Endothelial cell of umbilical vein (primary cell): ENCODE data around the gene CNOT10. TPM values are rescaled to one million over a fixed set of nuclear protein-coding genes. Genes with fewer than 3 reads are reported as not detected.

Experiments used
- BruUV-seq: library from RNA; stranded (reverse); fragments of 400-500 nt; replicated peaks from 2 replicates; lab custom pipeline; 2021; lab: Mats Ljungman, UMichigan
- CTCF ChIA-PET: fragments of 300-600, 350-600 bp; sonication (Branson Sonifier 250); formaldehyde crosslinking; loops from one replicate; lab custom pipeline; 2021; ENCODE audit warnings: antibody characterized with exemption, inconsistent platforms; lab: Charles Lee
- POLR2A ChIA-PET: fragments of 300-600, 350-600 bp; sonication (Branson Sonifier 250); formaldehyde crosslinking; loops from one replicate; lab custom pipeline; 2021; ENCODE audit warnings: antibody characterized with exemption, inconsistent platforms; lab: Charles Lee
- DNase-seq: peaks from one replicate; pipeline ENCODE4 v3.0.0-alpha.2; 2011; ENCODE audit warnings: low read depth, low spot score
- FAIRE-seq: peaks from 2 replicates; lab custom pipeline; 2011; peaks lifted over from hg19 to GRCh38; lab: Jason Lieb, UNC
- H2AFZ ChIP-seq: 2 replicates; pipeline ENCODE4 v1.6.0; 2012; ENCODE audit warnings: low read depth, low read length, control low read depth, inconsistent platforms
- H3K27ac ChIP-seq: 2 replicates; pipeline ENCODE4 v1.5.1; 2011; ENCODE audit warnings: low read depth, mild to moderate bottlenecking, control low read depth, low read length, moderate library complexity; ENCODE audit not compliant: insufficient read depth
- H3K27me3 ChIP-seq, 2 experiments: 2 replicates each; pipeline versions ENCODE4 v1.6.0 to v1.6.1; 2011; ENCODE audit warnings: low read length in 2 of 2, mixed read lengths in 1 of 2; ENCODE audit not compliant: control insufficient read depth in 2 of 2, insufficient read depth in 2 of 2
- H3K36me3 ChIP-seq, 2 experiments: 2 replicates in 1 of 2; 3 replicates in 1 of 2; pipeline ENCODE4 v1.5.1; 2011; ENCODE audit warnings: low read length in 2 of 2, mild to moderate bottlenecking in 1 of 2, moderate library complexity in 1 of 2; ENCODE audit not compliant: control insufficient read depth in 2 of 2, insufficient read depth in 2 of 2; ENCODE audit errors: extremely low read depth in 1 of 2
- H3K4me1 ChIP-seq: 3 replicates; pipeline ENCODE4 v1.5.1; 2011; ENCODE audit warnings: mild to moderate bottlenecking, low read length; ENCODE audit not compliant: control insufficient read depth, insufficient read depth; ENCODE audit errors: extremely low read depth
- H3K4me2 ChIP-seq: 2 replicates; pipeline ENCODE4 v1.6.1; 2011; ENCODE audit warnings: low read length, control low read depth, mixed read lengths; ENCODE audit not compliant: insufficient read depth
- H3K4me3 ChIP-seq, 3 experiments: fragments of 200-600 bp in 1 of 3; sonication (generic), shearing (Covaris generic) in 1 of 3; replicated peaks in 1 of 3; 2 replicates each; pipeline ENCODE4 v1.5.1; 2011 to 2016; ENCODE audit warnings: control low read depth in 3 of 3, low read length in 3 of 3, mild to moderate bottlenecking in 2 of 3, inconsistent platforms in 1 of 3, low read depth in 1 of 3, moderate library complexity in 1 of 3; ENCODE audit not compliant: insufficient read depth in 1 of 3
- H3K79me2 ChIP-seq: 2 replicates; pipeline ENCODE4 v1.6.0; 2012; ENCODE audit warnings: low read length, inconsistent platforms; ENCODE audit not compliant: control insufficient read depth, insufficient read depth
- H3K9ac ChIP-seq: replicated peaks from 2 replicates; pipeline ENCODE3; 2011; ENCODE audit warnings: low read length, control low read depth; ENCODE audit not compliant: insufficient read depth; ENCODE audit errors: extremely low read depth
- H3K9me1 ChIP-seq: replicated peaks from 3 replicates; pipeline ENCODE4 v1.6.0; 2011; ENCODE audit warnings: mild to moderate bottlenecking, low read length; ENCODE audit not compliant: control insufficient read depth, insufficient read depth; ENCODE audit errors: extremely low read depth
- H3K9me3 ChIP-seq: replicated peaks from 2 replicates; pipeline ENCODE4 v1.5.1; 2012; ENCODE audit warnings: low read length, inconsistent platforms; ENCODE audit not compliant: control insufficient read depth, insufficient read depth
- H4K20me1 ChIP-seq: replicated peaks from 2 replicates; pipeline ENCODE3; 2011; ENCODE audit warnings: mild to moderate bottlenecking, low read length; ENCODE audit not compliant: control insufficient read depth, insufficient read depth; ENCODE audit errors: extremely low read depth
- EZH2 ChIP-seq: IDR thresholded peaks from 2 replicates; pipeline ENCODE4 v1.6.1; 2012; ENCODE audit warnings: borderline replicate concordance, low read depth, mild to moderate bottlenecking, moderate library complexity, low read length, inconsistent platforms; ENCODE audit not compliant: severe bottlenecking
- FOS ChIP-seq: IDR thresholded peaks from 2 replicates; pipeline ENCODE4 v1.6.1; 2011; ENCODE audit warnings: mild to moderate bottlenecking, low read length, moderate library complexity, borderline replicate concordance; ENCODE audit not compliant: insufficient read depth
- GATA2 ChIP-seq: IDR thresholded peaks from 2 replicates; pipeline ENCODE4 v1.7.0; 2011; ENCODE audit warnings: low read depth, mild to moderate bottlenecking, moderate library complexity, mixed read lengths, low read length; ENCODE audit not compliant: insufficient read length, insufficient read depth
- JUN ChIP-seq: IDR thresholded peaks from 2 replicates; pipeline ENCODE4 v1.6.1; 2011; ENCODE audit warnings: borderline replicate concordance, low read depth; ENCODE audit not compliant: insufficient read length, insufficient read depth
- MYC ChIP-seq: IDR thresholded peaks from one replicate; pipeline ENCODE4 v1.6.1; 2011; ENCODE audit warnings: mild to moderate bottlenecking, low read depth, low read length
- POLR2A ChIP-seq: IDR thresholded peaks from 2 replicates; pipeline ENCODE4 v1.6.1; 2012; ENCODE audit warnings: low read depth, mild to moderate bottlenecking, control low read depth, low read length
- POLR2AphosphoS5 ChIP-seq: IDR thresholded peaks from 2 replicates; pipeline ENCODE4 v1.6.1; 2012; ENCODE audit warnings: low read depth, mild to moderate bottlenecking, control low read depth, low read length, moderate library complexity; ENCODE audit not compliant: insufficient read depth
- dilution Hi-C: fragments of 300-500 bp; cut with MboI; formaldehyde crosslinking; loops from one replicate; pipeline ENCODE4 v1.15.0; 2019; ENCODE audit warnings: low sequenced_read_pairs; ENCODE audit not compliant: extremely low pct_ligation_motif_present
- intact Hi-C: fragments of 100-400 bp; cut with micrococcal nuclease; formaldehyde crosslinking; loops from one replicate; pipeline ENCODE4 v1.10.0; 2022
- polyA plus RNA-seq, 4 experiments: library from polyadenylated mRNA; depleted of rRNA in 3 of 4; stranded (reverse) in 3 of 4; unstranded in 1 of 4; fragments of >200 nt; gene quantifications; 2 replicates each; pipeline versions ENCODE4 v1.2.1 to v1.2.3, GENCODE V29; 2011 to 2012; ENCODE audit warnings: missing spikeins in 1 of 4
- total RNA-seq: library from RNA; stranded (reverse); gene quantifications from 2 replicates; pipeline ENCODE4 v1.2.3, GENCODE V29; 2021
- TF ChIP-seq, protein P1 (sequence below), 2 donors: IDR thresholded peaks; 1 replicate in 1 of 2; 2 replicates in 1 of 2; pipeline ENCODE4 v1.5.1; 2011; ENCODE audit warnings: low read length in 2 of 2, mild to moderate bottlenecking in 2 of 2, moderate library complexity in 2 of 2, control low read depth in 1 of 2, inconsistent platforms in 1 of 2, low read depth in 1 of 2; ENCODE audit not compliant: insufficient read depth in 1 of 2; ENCODE audit errors: extremely low read depth in 1 of 2
- TF ChIP-seq, protein P2 (sequence below): IDR thresholded peaks from 2 replicates; pipeline ENCODE4 v1.6.1; 2011; ENCODE audit not compliant: insufficient read depth, insufficient read length

The CNOT10 gene
- total and polyA plus RNA-seq, 2 donors (not counting 3 experiments of a cell fraction or from before 2014, with no cell fraction given), result 23.6 to 28.6 TPM

DNA sequence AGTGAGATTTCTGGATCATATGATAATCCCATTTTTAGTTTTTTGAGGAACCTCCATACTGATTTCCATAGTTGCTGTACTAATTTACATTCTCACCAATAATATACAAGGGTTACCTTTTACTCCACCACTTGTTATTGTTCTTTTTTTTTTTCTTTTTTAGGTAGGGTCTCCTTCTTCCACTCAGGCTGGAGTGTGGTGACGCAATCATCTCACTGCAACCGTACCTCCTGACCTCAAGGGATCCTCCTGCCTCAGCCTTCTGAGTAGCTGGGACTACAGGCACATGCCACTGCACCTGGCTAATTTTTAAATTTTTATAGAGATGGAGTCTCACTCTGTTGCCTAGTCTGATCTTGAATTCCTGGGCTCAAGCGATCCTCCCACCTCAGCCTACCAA is 24.4 kb upstream of the CNOT10 start:
- intact Hi-C loops (loop anchor here (5.0 kb wide), 1 partner anchor 268 kb away; the partner anchor contains the start of gene CMTM7), dilution Hi-C loops (no loop called here)
- H3K4me1 ChIP-seq, result no peaks in the 10 kb centered on the region
- H3K4me2 ChIP-seq, result no peak overlapping the region
- H3K9ac ChIP-seq, result no peak overlapping the region
- CTCF ChIA-PET, result no interaction called here
- H3K9me3 ChIP-seq, result no peaks in the 10 kb centered on the region
- no peak for DNase-seq
- POLR2A ChIA-PET, result no interaction called here
- no peaks in the 10 kb centered on the region for H3K79me2 ChIP-seq
- H3K27ac ChIP-seq, result no peak overlapping the region
- no peaks in the 10 kb centered on the region for H3K9me1 ChIP-seq
- no peaks in the 10 kb centered on the region for H4K20me1 ChIP-seq
- H3K27me3 ChIP-seq, result peaks cover 3 to 18% of the 10 kb centered on the region in 2 experiments
- no peak for TF ChIP-seq MYC
- TF ChIP-seq GATA2, result no peak
- no peak for TF ChIP-seq FOS
- TF ChIP-seq, protein P1, sequence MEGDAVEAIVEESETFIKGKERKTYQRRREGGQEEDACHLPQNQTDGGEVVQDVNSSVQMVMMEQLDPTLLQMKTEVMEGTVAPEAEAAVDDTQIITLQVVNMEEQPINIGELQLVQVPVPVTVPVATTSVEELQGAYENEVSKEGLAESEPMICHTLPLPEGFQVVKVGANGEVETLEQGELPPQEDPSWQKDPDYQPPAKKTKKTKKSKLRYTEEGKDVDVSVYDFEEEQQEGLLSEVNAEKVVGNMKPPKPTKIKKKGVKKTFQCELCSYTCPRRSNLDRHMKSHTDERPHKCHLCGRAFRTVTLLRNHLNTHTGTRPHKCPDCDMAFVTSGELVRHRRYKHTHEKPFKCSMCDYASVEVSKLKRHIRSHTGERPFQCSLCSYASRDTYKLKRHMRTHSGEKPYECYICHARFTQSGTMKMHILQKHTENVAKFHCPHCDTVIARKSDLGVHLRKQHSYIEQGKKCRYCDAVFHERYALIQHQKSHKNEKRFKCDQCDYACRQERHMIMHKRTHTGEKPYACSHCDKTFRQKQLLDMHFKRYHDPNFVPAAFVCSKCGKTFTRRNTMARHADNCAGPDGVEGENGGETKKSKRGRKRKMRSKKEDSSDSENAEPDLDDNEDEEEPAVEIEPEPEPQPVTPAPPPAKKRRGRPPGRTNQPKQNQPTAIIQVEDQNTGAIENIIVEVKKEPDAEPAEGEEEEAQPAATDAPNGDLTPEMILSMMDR (IDR thresholded peaks at IDR 0.05; ENCODE audit: extremely low read depth in 1 of 2, insufficient read depth in 1 of 2, low read depth in 1 of 2, low read length in 2 of 2), result no peak
- no peak for TF ChIP-seq POLR2AphosphoS5
- TF ChIP-seq, protein P2, sequence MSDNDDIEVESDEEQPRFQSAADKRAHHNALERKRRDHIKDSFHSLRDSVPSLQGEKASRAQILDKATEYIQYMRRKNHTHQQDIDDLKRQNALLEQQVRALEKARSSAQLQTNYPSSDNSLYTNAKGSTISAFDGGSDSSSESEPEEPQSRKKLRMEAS, result no peak
- no peak for TF ChIP-seq EZH2
- TF ChIP-seq JUN, result no peak
- TF ChIP-seq POLR2A, result no peak
- no peak overlapping the region for H3K4me3 ChIP-seq
- no peak overlapping the region for H2AFZ ChIP-seq
- no peaks in the 10 kb centered on the region for H3K36me3 ChIP-seq
- no peak for FAIRE-seq
- BruUV-seq, result no TSS peak
